Lower leg skin (tissue), 4 donors: ENCODE measurements around the gene PDE8A. TPM values are rescaled to one million over a fixed set of nuclear protein-coding genes. Genes with fewer than 3 reads are reported as not detected.

Source experiments
- DNase-seq, 2 donors: peaks; one replicate each; pipeline ENCODE4 v3.0.0-alpha.2; 2019; ENCODE audit warnings: low spot score in 2 of 2
- H3K4me3 ChIP-seq: fragments of 200-600 bp; sonication (generic); 2 replicates; pipeline ENCODE4 v1.5.1; 2017; ENCODE audit warnings: mild to moderate bottlenecking, low read depth; ENCODE audit not compliant: poor library complexity, severe bottlenecking
- POLR2A ChIP-seq, 2 donors: fragments of 450-650 bp; IDR thresholded peaks; one replicate each; pipeline ENCODE4 v1.6.1; 2016 to 2017; ENCODE audit warnings: antibody characterized with exemption in 2 of 2, mild to moderate bottlenecking in 1 of 2, moderate library complexity in 1 of 2
- WGBS, 2 donors: methylation state at CpG; one replicate each; pipeline ENCODE4 v1.1.5; 2018; 5-methylcytosine and 5-hydroxymethylcytosine counted together
- intact Hi-C: fragments of 100-400 bp; cut with DNase I; formaldehyde crosslinking; loops from one replicate; pipeline ENCODE4 v1.15.0; 2023; ENCODE audit warnings: low total_unique reads
- total RNA-seq, 4 donors: library from RNA; depleted of rRNA; stranded (reverse); fragments of >200 nt; gene quantifications; one replicate each; pipeline ENCODE4 v1.1.0, GENCODE V29; 2016
- TF ChIP-seq, protein P1 (sequence below), 3 donors: fragments of 450-650 bp; IDR thresholded peaks; one replicate each; pipeline ENCODE4 v1.5.1; 2016; ENCODE audit warnings: antibody characterized with exemption in 3 of 3, mild to moderate bottlenecking in 3 of 3, moderate library complexity in 2 of 3

PDE8A gene
- total RNA-seq, 4 donors from 2014 or later, result 14.7 to 23.1 (median 19.4) TPM

DNA sequence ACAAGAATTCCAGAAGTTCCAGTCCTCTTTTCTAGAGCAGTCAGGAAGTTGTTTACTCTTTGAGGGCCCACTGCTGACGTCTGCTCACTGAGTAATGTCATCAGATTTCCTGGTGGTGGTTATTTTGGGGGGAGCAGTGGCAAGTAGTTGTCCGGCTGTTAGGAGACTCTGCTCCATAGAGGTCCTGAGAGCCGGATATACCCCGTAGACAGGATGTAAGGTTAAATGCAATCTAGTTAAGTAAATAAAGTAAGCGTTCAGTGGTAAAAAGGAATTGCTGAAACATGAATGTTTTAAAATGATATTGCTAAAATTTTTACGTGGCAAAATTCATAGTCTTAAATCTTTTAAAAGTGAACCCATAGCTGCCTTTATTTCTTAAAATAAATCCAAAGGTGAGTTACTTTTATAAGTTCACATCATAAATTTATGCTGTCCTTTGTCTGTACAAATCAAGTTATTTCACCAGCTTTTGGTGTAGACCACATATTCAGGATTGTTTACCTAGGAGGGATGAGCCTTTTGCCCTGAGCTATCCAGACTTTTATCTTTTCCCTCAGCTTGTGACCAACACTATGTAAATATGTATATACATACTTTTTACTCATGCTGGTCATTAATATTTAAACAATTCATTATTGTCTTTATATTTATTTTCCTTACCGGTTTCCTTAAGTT lies 65.8 kb downstream of the PDE8A start:
- peak in 1 of 2 donors; percentile 23 for DNase-seq
- WGBS, 2 donors, result 56 to 60% methylated on average over 7 of the region's 7 CpGs
- TF ChIP-seq POLR2A (IDR thresholded peaks at IDR 0.05), result no peak
- TF ChIP-seq, protein P1, sequence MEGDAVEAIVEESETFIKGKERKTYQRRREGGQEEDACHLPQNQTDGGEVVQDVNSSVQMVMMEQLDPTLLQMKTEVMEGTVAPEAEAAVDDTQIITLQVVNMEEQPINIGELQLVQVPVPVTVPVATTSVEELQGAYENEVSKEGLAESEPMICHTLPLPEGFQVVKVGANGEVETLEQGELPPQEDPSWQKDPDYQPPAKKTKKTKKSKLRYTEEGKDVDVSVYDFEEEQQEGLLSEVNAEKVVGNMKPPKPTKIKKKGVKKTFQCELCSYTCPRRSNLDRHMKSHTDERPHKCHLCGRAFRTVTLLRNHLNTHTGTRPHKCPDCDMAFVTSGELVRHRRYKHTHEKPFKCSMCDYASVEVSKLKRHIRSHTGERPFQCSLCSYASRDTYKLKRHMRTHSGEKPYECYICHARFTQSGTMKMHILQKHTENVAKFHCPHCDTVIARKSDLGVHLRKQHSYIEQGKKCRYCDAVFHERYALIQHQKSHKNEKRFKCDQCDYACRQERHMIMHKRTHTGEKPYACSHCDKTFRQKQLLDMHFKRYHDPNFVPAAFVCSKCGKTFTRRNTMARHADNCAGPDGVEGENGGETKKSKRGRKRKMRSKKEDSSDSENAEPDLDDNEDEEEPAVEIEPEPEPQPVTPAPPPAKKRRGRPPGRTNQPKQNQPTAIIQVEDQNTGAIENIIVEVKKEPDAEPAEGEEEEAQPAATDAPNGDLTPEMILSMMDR (IDR thresholded peaks at IDR 0.05), result no peak
- intact Hi-C loops, result no loop called here
- H3K4me3 ChIP-seq, result no peak overlapping the region

DNA sequence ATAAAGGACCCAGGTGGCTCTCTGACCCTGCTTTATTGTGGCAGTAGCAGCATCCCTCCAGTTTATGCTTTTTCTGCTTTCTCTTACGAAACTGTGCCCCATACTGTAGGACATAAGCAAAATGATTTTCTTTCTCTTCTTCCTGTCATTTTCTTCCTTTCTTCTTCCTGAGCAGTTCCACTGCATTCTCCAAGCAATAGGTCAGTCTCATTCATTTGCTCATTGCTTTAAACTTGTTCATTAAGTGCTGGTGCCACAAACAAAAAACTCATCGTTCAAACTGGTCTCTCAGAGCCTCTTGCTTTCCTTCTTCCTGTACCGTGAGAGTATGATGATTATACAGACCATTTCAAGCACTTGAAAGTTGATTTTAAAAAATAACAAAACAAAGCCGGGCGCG lies 66.8 kb downstream of the PDE8A start:
- 66 to 75% methylated on average over 6 of the region's 6 CpGs for WGBS, 2 donors
- no peak for DNase-seq
- TF ChIP-seq, protein P1 (IDR thresholded peaks at IDR 0.05), result no peak
- no peak for TF ChIP-seq POLR2A (IDR thresholded peaks at IDR 0.05)
- no peak overlapping the region for H3K4me3 ChIP-seq
- intact Hi-C loops, result no loop called here

DNA sequence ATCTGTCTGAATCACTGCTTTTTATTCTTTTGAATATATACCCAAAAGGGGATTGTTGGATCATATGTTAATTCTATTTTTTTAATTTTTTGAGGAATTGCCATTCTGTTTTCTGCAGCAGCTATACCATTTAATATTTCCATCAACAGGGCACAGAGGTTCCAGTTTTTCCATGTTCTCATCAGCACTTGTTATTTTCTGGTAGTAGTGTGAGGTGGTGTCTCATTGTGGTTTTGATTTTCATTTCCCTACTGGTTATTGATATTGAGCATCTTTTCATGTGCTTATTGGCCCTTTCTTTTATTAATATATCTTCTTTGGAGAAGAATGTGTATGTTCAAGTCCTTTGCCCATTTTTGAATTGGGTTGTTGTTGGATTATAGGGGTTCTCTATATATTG lies 68.1 kb downstream of the PDE8A start:
- intact Hi-C loops, result no loop called here
- no peak overlapping the region for H3K4me3 ChIP-seq
- TF ChIP-seq, protein P1 (IDR thresholded peaks at IDR 0.05), result no peak
- TF ChIP-seq POLR2A (IDR thresholded peaks at IDR 0.05), result no peak
- DNase-seq, result no peak

DNA sequence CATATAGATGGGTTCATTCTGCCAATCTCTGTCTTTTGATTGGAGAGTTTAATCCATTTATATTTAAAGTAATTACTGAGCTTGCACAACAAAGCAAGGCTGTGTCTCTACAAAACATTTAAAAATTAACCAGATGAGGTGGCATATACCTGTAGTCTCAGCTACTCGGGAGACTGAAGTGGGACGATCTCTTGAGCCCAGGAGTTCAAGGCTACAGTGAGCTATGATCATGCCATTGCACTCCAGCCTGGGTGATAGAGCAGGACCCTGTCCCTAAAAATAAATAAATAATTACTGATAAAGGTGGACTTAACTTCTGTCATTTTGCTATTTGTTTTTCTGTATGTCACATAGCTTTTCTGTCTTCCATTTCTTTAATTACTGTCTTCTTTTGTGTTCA lies 78.1 kb downstream of the PDE8A start:
- intact Hi-C loops, result loop anchor here (5.0 kb wide), 1 partner anchor 633 kb away; no protein-coding TSS in a partner anchor
- no peak overlapping the region for H3K4me3 ChIP-seq
- no peak for TF ChIP-seq POLR2A (IDR thresholded peaks at IDR 0.05)
- TF ChIP-seq, protein P1 (IDR thresholded peaks at IDR 0.05), result no peak
- 71 to 100% methylated on average over 2 of the region's 2 CpGs for WGBS, 2 donors
- no peak for DNase-seq

DNA sequence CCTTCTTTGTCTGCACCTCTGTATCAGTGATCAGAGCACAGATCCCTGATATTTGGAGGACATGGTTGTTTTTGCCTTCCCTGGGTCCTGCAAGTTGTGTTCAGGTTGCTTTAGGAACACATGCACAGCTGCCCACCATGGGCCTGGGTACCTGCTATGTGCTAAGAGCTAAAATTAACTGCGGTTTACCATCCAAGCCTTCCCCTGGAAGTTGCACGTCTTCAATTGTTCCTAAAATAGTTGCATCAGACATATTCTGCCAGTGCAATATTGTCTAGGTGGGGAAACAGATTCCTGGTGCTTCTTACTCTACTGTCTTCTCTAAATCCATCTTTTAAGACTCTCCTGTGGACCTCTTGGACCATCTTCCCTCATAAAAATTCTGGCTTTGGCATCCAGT lies 80.9 kb downstream of the PDE8A start:
- no peak for DNase-seq
- no peak overlapping the region for H3K4me3 ChIP-seq
- 86 to 88% methylated on average over 2 of the region's 2 CpGs for whole genome bisulfite sequencing, 2 donors
- intact Hi-C loops, result loop anchor here (5.0 kb wide), 1 partner anchor 630 kb away; no protein-coding TSS in a partner anchor
- TF ChIP-seq, protein P1 (IDR thresholded peaks at IDR 0.05), result no peak
- TF ChIP-seq POLR2A (IDR thresholded peaks at IDR 0.05), result no peak

DNA sequence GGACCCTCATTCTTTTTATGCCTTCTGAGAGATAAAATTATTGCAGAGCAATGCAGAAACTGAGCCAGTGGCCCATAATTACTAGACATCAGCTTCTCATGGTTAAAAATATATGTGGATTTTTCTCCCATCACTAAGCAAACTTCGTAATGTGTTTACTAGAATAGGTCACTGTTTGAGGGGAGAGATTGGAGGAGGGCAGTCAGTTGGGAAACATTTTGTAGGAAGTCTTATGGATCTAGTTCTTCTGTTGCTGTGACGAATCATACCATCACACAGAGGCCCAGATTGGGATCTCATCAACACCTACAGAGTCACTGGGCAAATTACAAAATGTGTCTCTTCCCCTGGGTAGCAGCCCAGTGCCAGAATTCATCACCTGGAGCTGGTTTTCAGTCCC lies 81.4 kb downstream of the PDE8A start:
- no peak overlapping the region for H3K4me3 ChIP-seq
- no peak for TF ChIP-seq POLR2A (IDR thresholded peaks at IDR 0.05)
- TF ChIP-seq, protein P1 (IDR thresholded peaks at IDR 0.05), result no peak
- no peak for DNase-seq
- intact Hi-C loops, result loop anchor here (5.0 kb wide), 1 partner anchor 629 kb away; no protein-coding TSS in a partner anchor
- 92 to 98% methylated on average over 2 of the region's 2 CpGs for WGBS, 2 donors
